NCI-H524 (cell line): ENCODE measurements around the gene HS3ST3B1.

ENCODE experiments used
- DNase-seq, 2 experiments: peaks; one replicate each; lab custom pipeline; 2025; lab: John Stamatoyannopoulos, UW

HS3ST3B1 gene

GRCh38 chr17:14321476-14321949, 20.6 kb downstream of the HS3ST3B1 start:
- DNase-seq: no peak

- DNase-seq: no peak
Measured at GRCh38 chr17:14321980-14322776, 21.3 kb downstream of the HS3ST3B1 start.

- no peak for DNase-seq
Measured at GRCh38 chr17:14323522-14323981, 22.7 kb downstream of the HS3ST3B1 start.

- no peak for DNase-seq
Measured at GRCh38 chr17:14325618-14326167, 24.8 kb downstream of the HS3ST3B1 start.

- DNase-seq: no peak
Measured at GRCh38 chr17:14329900-14330491, 29.1 kb downstream of the HS3ST3B1 start.

GRCh38 chr17:14330492-14330962, 29.6 kb downstream of the HS3ST3B1 start:
- DNase-seq: no peak

GRCh38 chr17:14331225-14331981, 30.5 kb downstream of the HS3ST3B1 start:
- no peak for DNase-seq

- DNase-seq: no peak
Measured at GRCh38 chr17:14331982-14332298, 31.1 kb downstream of the HS3ST3B1 start.

GRCh38 chr17:14332331-14332730, 31.4 kb downstream of the HS3ST3B1 start:
- DNase-seq: no peak

- DNase-seq: no peak
Measured at GRCh38 chr17:14333506-14333905, 32.6 kb downstream of the HS3ST3B1 start.

GRCh38 chr17:14334276-14334840, 33.5 kb downstream of the HS3ST3B1 start:
- DNase-seq: no peak

- DNase-seq: no peak
Measured at GRCh38 chr17:14334919-14335318, 34.0 kb downstream of the HS3ST3B1 start.

- DNase-seq: no peak
Measured at GRCh38 chr17:14336418-14336817, 35.5 kb downstream of the HS3ST3B1 start.

GRCh38 chr17:14337596-14338079, 36.8 kb downstream of the HS3ST3B1 start:
- no peak for DNase-seq

GRCh38 chr17:14340857-14341754, 40.2 kb downstream of the HS3ST3B1 start:
- DNase-seq: no peak

- DNase-seq: peak in 1 of 2 experiments; percentile 63
Measured at GRCh38 chr17:14341866-14342265, 41.0 kb downstream of the HS3ST3B1 start.

GRCh38 chr17:14346801-14347200, 45.9 kb downstream of the HS3ST3B1 start:
- DNase-seq: no peak

GRCh38 chr17:14351493-14351892, 50.6 kb downstream of the HS3ST3B1 start:
- no peak for DNase-seq

GRCh38 chr17:14352136-14352535, 51.3 kb downstream of the HS3ST3B1 start:
- DNase-seq: no peak

- DNase-seq: no peak
Measured at GRCh38 chr17:14353861-14354474, 53.1 kb downstream of the HS3ST3B1 start.
